KMS-11 (cell line): ENCODE measurements around the gene KRTAP5-3.

Experiments used
- H2AFZ ChIP-seq: fragments of 200-600 bp; sonication (generic); 2 replicates; pipeline ENCODE4 v1.6.1; 2016; ENCODE audit warnings: antibody characterized with exemption, mixed run types, low read depth
- H3K27ac ChIP-seq: fragments of 200-600 bp; sonication (generic); 2 replicates; pipeline ENCODE4 v1.6.1; 2016; ENCODE audit warnings: mild to moderate bottlenecking, mixed run types
- H3K27me3 ChIP-seq: fragments of 200-600 bp; sonication (generic); 2 replicates; pipeline ENCODE4 v1.6.1; 2017; ENCODE audit warnings: mild to moderate bottlenecking, low read depth, mixed run types, moderate library complexity; ENCODE audit not compliant: insufficient read depth
- H3K36me3 ChIP-seq: fragments of 200-600 bp; sonication (generic); 2 replicates; pipeline ENCODE4 v1.6.1; 2017; ENCODE audit warnings: mild to moderate bottlenecking, mixed run types; ENCODE audit not compliant: insufficient read depth
- H3K4me1 ChIP-seq: fragments of 200-600 bp; sonication (generic); 2 replicates; pipeline ENCODE4 v1.6.1; 2016; ENCODE audit warnings: mild to moderate bottlenecking, low read depth, mixed run types; ENCODE audit not compliant: poor library complexity, severe bottlenecking
- H3K4me2 ChIP-seq: fragments of 200-600 bp; sonication (generic); 2 replicates; pipeline ENCODE4 v1.7.0; 2016; ENCODE audit warnings: mild to moderate bottlenecking, mixed run types
- H3K4me3 ChIP-seq: fragments of 200-600 bp; sonication (generic); IDR thresholded peaks from 2 replicates; pipeline ENCODE4 v1.6.1; 2017; ENCODE audit warnings: low read depth, low read length, mixed read lengths; ENCODE audit not compliant: insufficient read depth
- H3K79me2 ChIP-seq: fragments of 200-600 bp; sonication (generic); 2 replicates; pipeline ENCODE4 v1.6.1; 2016; ENCODE audit warnings: low read depth, mixed run types; ENCODE audit not compliant: insufficient read depth
- H3K9ac ChIP-seq: fragments of 200-600 bp; sonication (generic); 2 replicates; pipeline ENCODE4 v1.6.1; 2016; ENCODE audit warnings: mild to moderate bottlenecking, mixed run types
- H4K20me1 ChIP-seq: fragments of 200-600 bp; sonication (generic); 2 replicates; pipeline ENCODE4 v1.6.1; 2016; ENCODE audit warnings: mild to moderate bottlenecking, mixed run types; ENCODE audit not compliant: insufficient read depth
- CTCF ChIP-seq: fragments of 200-600 bp; sonication (generic); conservative IDR thresholded peaks from 2 replicates; pipeline ENCODE4 v1.6.1; 2017; ENCODE audit warnings: low read depth, mild to moderate bottlenecking, antibody characterized with exemption, low read length, moderate library complexity, mixed read lengths

KRTAP5-3 gene

DNA sequence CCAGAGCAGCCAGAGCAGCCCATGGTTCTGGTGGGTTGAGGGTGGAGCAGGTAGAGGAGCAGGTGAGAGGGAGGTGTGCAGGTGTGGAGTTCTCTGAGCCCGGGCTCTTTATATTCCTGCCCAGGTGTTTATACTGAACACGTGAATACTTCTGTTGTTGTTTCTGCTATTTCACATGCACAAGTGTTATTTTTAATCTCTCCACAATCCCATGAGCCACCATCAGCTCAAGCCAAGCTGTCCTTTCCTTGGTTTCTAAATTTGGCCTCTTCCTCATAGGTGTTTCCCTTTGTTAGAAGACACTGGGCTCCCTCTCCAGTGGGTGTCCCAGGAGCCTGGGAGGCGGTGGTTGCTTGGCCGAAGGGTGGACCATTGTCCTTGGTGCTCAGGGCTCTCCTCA lies at the start of gene KRTAP5-3:
Gene KRTAP5-3 (minus strand): TSS at position 101 of the 400 bp plus-strand sequence. CDS start 78 bp downstream, at position 23.
- Histone ChIP-seq H3K36me3 (no peaks in the 10 kb centered on the region), H3K4me1 (peaks cover 8% of the 10 kb centered on the region), H3K4me2 (no peak within 1 kb of the TSS), H3K27me3 (peaks cover 83% of the 10 kb centered on the region), H3K9ac (no peak within 1 kb of the TSS), H3K79me2 (no peaks in the 10 kb centered on the region), H3K27ac (no peak within 1 kb of the TSS), H3K4me3 (no peak within 1 kb of the TSS), H4K20me1 (no peaks in the 10 kb centered on the region), H2AFZ (no peak within 1 kb of the TSS)
- TF ChIP-seq CTCF, result no peak

DNA sequence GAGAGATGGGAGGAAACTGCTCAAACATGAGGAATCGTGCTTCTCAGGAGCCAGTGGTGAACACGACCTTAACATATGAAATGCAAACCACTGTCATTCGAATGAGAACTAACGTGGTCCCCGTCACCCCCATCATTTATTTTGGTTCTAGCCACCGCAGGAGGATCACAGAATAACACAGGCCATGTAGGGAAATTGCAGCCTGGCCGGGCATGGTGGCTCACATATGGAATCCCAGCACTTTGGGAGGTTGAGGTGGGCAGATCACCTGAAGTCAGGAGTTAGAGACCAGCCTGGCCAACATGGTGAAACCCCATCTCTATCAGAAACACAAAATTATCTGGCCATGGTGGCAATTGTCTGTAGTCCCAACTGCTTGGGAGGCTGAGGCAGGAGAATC lies 48.4 kb upstream of the KRTAP5-3 start:
- H3K4me3 ChIP-seq, result no peak overlapping the region
- H3K79me2 ChIP-seq, result no peaks in the 10 kb centered on the region
- no peak overlapping the region for H2AFZ ChIP-seq
- H4K20me1 ChIP-seq, result no peaks in the 10 kb centered on the region
- no peak for TF ChIP-seq CTCF
- H3K27me3 ChIP-seq, result peaks cover 78% of the 10 kb centered on the region
- no peaks in the 10 kb centered on the region for H3K36me3 ChIP-seq
- no peak overlapping the region for H3K9ac ChIP-seq
- H3K27ac ChIP-seq, result no peak overlapping the region
- no peak overlapping the region for H3K4me2 ChIP-seq
- H3K4me1 ChIP-seq, result no peaks in the 10 kb centered on the region

DNA sequence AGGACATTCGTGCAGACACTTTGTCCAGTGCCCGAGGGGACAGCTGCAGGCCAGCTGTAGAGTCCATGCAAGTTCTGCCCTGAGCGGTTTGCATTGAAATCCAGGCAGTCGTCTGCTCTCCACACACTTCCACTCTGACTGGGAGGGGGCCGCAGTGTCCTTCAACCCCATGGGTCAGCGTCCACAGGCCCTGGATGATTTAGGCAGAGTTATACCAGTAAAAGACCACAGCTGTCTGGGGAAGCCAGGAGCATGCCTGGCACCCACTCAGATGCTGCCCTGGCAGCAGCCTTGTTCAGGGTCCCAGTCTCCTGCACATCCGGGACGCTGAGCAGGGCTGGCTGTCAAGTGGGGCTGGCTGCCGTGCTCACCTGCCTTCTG lies 47.8 kb upstream of the KRTAP5-3 start:
- no peaks in the 10 kb centered on the region for H4K20me1 ChIP-seq
- no peak overlapping the region for H2AFZ ChIP-seq
- H3K27me3 ChIP-seq, result peaks cover 83% of the 10 kb centered on the region
- no peak overlapping the region for H3K27ac ChIP-seq
- no peaks in the 10 kb centered on the region for H3K4me1 ChIP-seq
- no peaks in the 10 kb centered on the region for H3K36me3 ChIP-seq
- TF ChIP-seq CTCF, result no peak
- no peak overlapping the region for H3K4me3 ChIP-seq
- no peak overlapping the region for H3K4me2 ChIP-seq
- H3K9ac ChIP-seq, result no peak overlapping the region
- H3K79me2 ChIP-seq, result no peaks in the 10 kb centered on the region

- Histone ChIP-seq H3K4me3 (no peak overlapping the region), H3K4me1 (no peaks in the 10 kb centered on the region), H3K27ac (no peak overlapping the region), H3K79me2 (no peaks in the 10 kb centered on the region), H3K27me3 (peaks cover 88% of the 10 kb centered on the region), H4K20me1 (no peaks in the 10 kb centered on the region), H2AFZ (no peak overlapping the region), H3K4me2 (no peak overlapping the region), H3K36me3 (no peaks in the 10 kb centered on the region), H3K9ac (no peak overlapping the region)
- TF ChIP-seq CTCF, result no peak
Observed at GRCh38 chr11:1655168-1656060, 47.2 kb upstream of the KRTAP5-3 start.
